OCI-LY7 (cell line): ENCODE data around the gene PARVG.

Experiments used
- EZH2phosphoT487 ChIP-seq: fragments of 200-600 bp; sonication (generic); IDR thresholded peaks from 2 replicates; pipeline ENCODE4 v1.6.1; 2018; ENCODE audit warnings: low read depth, borderline replicate concordance, mild to moderate bottlenecking, mixed run types, antibody characterized with exemption, low read length, moderate library complexity, mixed read lengths
- TF ChIP-seq, protein P1 (sequence below): fragments of 200-600 bp; sonication (generic); conservative IDR thresholded peaks from 2 replicates; pipeline ENCODE4 v1.5.1; 2014; ENCODE audit warnings: mild to moderate bottlenecking, antibody characterized with exemption, low read length, moderate library complexity, mixed read lengths

DNA sequence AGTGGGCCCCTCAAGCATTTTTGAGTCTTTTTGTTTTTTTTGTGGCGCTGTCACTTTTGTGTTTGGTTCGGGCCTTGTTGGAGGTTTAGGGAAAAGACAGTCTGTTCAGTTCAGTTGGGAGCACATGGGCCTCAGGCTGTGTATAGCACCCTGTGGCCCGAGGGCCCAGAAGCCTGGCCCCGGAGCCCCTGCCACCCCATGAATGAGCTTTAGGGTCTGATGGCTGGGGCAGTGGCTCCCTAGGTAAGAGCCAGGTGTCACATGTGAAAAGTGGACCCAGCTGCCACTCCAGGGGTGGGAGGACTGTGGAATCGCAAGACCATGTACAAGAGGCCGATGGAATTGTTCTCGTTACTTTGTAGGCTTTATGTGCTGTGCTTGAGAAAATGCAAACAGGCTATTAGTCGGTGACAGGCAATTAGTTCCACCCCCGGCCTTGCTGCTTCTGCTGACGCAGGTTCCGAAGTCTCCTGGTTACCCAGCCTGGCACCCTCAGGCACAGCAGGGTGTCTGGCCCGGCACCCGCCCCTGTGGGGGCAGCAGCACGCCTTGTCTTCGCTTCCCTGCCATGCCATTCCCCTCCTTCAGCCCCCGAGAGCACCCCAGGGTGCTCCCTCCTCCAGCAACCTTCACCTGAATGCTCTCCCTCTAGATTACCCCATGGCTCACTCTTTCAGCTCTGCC lies 38.2 kb upstream of the PARVG start:
- TF ChIP-seq, protein P1, sequence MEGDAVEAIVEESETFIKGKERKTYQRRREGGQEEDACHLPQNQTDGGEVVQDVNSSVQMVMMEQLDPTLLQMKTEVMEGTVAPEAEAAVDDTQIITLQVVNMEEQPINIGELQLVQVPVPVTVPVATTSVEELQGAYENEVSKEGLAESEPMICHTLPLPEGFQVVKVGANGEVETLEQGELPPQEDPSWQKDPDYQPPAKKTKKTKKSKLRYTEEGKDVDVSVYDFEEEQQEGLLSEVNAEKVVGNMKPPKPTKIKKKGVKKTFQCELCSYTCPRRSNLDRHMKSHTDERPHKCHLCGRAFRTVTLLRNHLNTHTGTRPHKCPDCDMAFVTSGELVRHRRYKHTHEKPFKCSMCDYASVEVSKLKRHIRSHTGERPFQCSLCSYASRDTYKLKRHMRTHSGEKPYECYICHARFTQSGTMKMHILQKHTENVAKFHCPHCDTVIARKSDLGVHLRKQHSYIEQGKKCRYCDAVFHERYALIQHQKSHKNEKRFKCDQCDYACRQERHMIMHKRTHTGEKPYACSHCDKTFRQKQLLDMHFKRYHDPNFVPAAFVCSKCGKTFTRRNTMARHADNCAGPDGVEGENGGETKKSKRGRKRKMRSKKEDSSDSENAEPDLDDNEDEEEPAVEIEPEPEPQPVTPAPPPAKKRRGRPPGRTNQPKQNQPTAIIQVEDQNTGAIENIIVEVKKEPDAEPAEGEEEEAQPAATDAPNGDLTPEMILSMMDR, result no peak
- TF ChIP-seq EZH2phosphoT487, result no peak
